ENCODE measurements around the gene BEST1. TPM values are rescaled to one million over a fixed set of nuclear protein-coding genes. Genes with fewer than 3 reads are reported as not detected.
A peak's percentile ranks its signal among the peaks of the same experiment; 100 is the strongest.
"Not testable (repeated sequence)": the region's sequence is repeated elsewhere in the genome, so short reads cannot be mapped to it uniquely, and the experiment has no call there.

Gene BEST1
- total RNA-seq, 3 donors from 2014 or later: not detected

- no peak overlapping the region for H3K4me3 Mint-ChIP-seq
- ATAC-seq (no peak), DNase-seq (no peak)
- no peaks in the 10 kb centered on the region for H3K36me3 Mint-ChIP-seq (ENCODE audit: insufficient read depth)
- H3K9me3 Mint-ChIP-seq: no peaks in the 10 kb centered on the region
- H3K4me1 Mint-ChIP-seq (ENCODE audit: low read depth): peaks cover 3% of the 10 kb centered on the region
- H3K27me3 Mint-ChIP-seq (ENCODE audit: low read depth): peaks cover 9% of the 10 kb centered on the region
Observed at GRCh38 chr11:61949169-61950034, 749 bp upstream of the BEST1 start.

- ATAC-seq (no peak), DNase-seq (no peak)
- Mint-ChIP-seq H3K27me3 (ENCODE audit: low read depth) (peaks cover 25% of the 10 kb centered on the region), H3K4me1 (ENCODE audit: low read depth) (peaks cover 5% of the 10 kb centered on the region), H3K36me3 (ENCODE audit: insufficient read depth) (no peaks in the 10 kb centered on the region), H3K9me3 (no peaks in the 10 kb centered on the region), H3K4me3 (no peak overlapping the region)
Observed at GRCh38 chr11:61951484-61952135, 1.5 kb downstream of the BEST1 start.

- peaks cover 25% of the 10 kb centered on the region for H3K27me3 Mint-ChIP-seq (ENCODE audit: low read depth)
- H3K4me1 Mint-ChIP-seq (ENCODE audit: low read depth): peaks cover 2% of the 10 kb centered on the region
- H3K4me3 Mint-ChIP-seq: no peak overlapping the region
- DNase-seq: no peak
- H3K36me3 Mint-ChIP-seq (ENCODE audit: insufficient read depth): no peaks in the 10 kb centered on the region
- no peaks in the 10 kb centered on the region for H3K9me3 Mint-ChIP-seq
- ATAC-seq: no peak
Observed at GRCh38 chr11:61952882-61953281, 2.7 kb downstream of the BEST1 start.

- H3K27me3 Mint-ChIP-seq (ENCODE audit: low read depth): peaks cover 25% of the 10 kb centered on the region
- H3K9me3 Mint-ChIP-seq; DNase-seq; H3K36me3 Mint-ChIP-seq (ENCODE audit: insufficient read depth); H3K4me1 Mint-ChIP-seq (ENCODE audit: low read depth); H3K4me3 Mint-ChIP-seq; ATAC-seq: not testable (repeated sequence)
Observed at GRCh38 chr11:61953632-61954031, 3.5 kb downstream of the BEST1 start.

- Mint-ChIP-seq H3K36me3 (ENCODE audit: insufficient read depth) (peaks cover 1% of the 10 kb centered on the region), H3K27me3 (ENCODE audit: low read depth) (peaks cover 25% of the 10 kb centered on the region), H3K4me1 (ENCODE audit: low read depth) (peaks cover 9% of the 10 kb centered on the region), H3K4me3 (no peak overlapping the region), H3K9me3 (no peaks in the 10 kb centered on the region)
- DNase-seq (no peak), ATAC-seq (no peak)
Observed at GRCh38 chr11:61954106-61954850, 4.1 kb downstream of the BEST1 start.

GRCh38 chr11:61954851-61955421 lies 4.8 kb downstream of the BEST1 start:
- Mint-ChIP-seq H3K27me3 (ENCODE audit: low read depth) (peaks cover 25% of the 10 kb centered on the region), H3K4me3 (no peak overlapping the region), H3K36me3 (ENCODE audit: insufficient read depth) (peaks cover 1% of the 10 kb centered on the region), H3K9me3 (no peaks in the 10 kb centered on the region), H3K4me1 (ENCODE audit: low read depth) (peaks cover 9% of the 10 kb centered on the region)
- DNase-seq (no peak), ATAC-seq (peak; percentile 16 to 24)

GRCh38 chr11:61955422-61956135 lies 5.4 kb downstream of the BEST1 start:
- Mint-ChIP-seq H3K9me3 (no peaks in the 10 kb centered on the region), H3K4me3 (no peak overlapping the region), H3K27me3 (ENCODE audit: low read depth) (peaks cover 25% of the 10 kb centered on the region), H3K4me1 (ENCODE audit: low read depth) (peaks cover 9% of the 10 kb centered on the region), H3K36me3 (ENCODE audit: insufficient read depth) (peaks cover 1% of the 10 kb centered on the region)
- ATAC-seq (peak; percentile 63 to 70), DNase-seq (peak; percentile 18)

- Mint-ChIP-seq H3K4me3 (no peak overlapping the region), H3K36me3 (ENCODE audit: insufficient read depth) (peaks cover 1% of the 10 kb centered on the region), H3K27me3 (ENCODE audit: low read depth) (peaks cover 25% of the 10 kb centered on the region), H3K9me3 (no peaks in the 10 kb centered on the region), H3K4me1 (ENCODE audit: low read depth) (peaks cover 9% of the 10 kb centered on the region)
- no peak for ATAC-seq
- no peak for DNase-seq
Observed at GRCh38 chr11:61956191-61957020, 6.3 kb downstream of the BEST1 start.

GRCh38 chr11:61957021-61957770 lies 7.0 kb downstream of the BEST1 start:
- H3K4me3 Mint-ChIP-seq: no peak overlapping the region
- peaks cover 3% of the 10 kb centered on the region for H3K36me3 Mint-ChIP-seq (ENCODE audit: insufficient read depth)
- peaks cover 23% of the 10 kb centered on the region for H3K27me3 Mint-ChIP-seq (ENCODE audit: low read depth)
- no peaks in the 10 kb centered on the region for H3K9me3 Mint-ChIP-seq
- peaks cover 13% of the 10 kb centered on the region for H3K4me1 Mint-ChIP-seq (ENCODE audit: low read depth)
- no peak for DNase-seq
- ATAC-seq: no peak

- no peak for ATAC-seq
- Mint-ChIP-seq H3K4me1 (ENCODE audit: low read depth) (peaks cover 26% of the 10 kb centered on the region), H3K4me3 (no peak overlapping the region), H3K9me3 (no peaks in the 10 kb centered on the region), H3K36me3 (ENCODE audit: insufficient read depth) (peaks cover 9% of the 10 kb centered on the region), H3K27me3 (ENCODE audit: low read depth) (peaks cover 23% of the 10 kb centered on the region)
- no peak for DNase-seq
Observed at GRCh38 chr11:61958590-61958989, 8.4 kb downstream of the BEST1 start.

- DNase-seq (no peak), ATAC-seq (no peak)
- no peak overlapping the region for H3K4me3 Mint-ChIP-seq
Observed at GRCh38 chr11:61959114-61959513, 9.0 kb downstream of the BEST1 start.

GRCh38 chr11:61959678-61960077 lies 9.5 kb downstream of the BEST1 start:
- DNase-seq: no peak
- H3K4me1 Mint-ChIP-seq (ENCODE audit: low read depth): peaks cover 37% of the 10 kb centered on the region
- no peaks in the 10 kb centered on the region for H3K9me3 Mint-ChIP-seq
- H3K4me3 Mint-ChIP-seq: no peak overlapping the region
- peaks cover 18% of the 10 kb centered on the region for H3K36me3 Mint-ChIP-seq (ENCODE audit: insufficient read depth)
- H3K27me3 Mint-ChIP-seq (ENCODE audit: low read depth): peaks cover 12% of the 10 kb centered on the region
- no peak for ATAC-seq

More at GRCh38 chr11:61959114-61959513, 9.0 kb downstream of the BEST1 start:
- peaks cover 31% of the 10 kb centered on the region for H3K4me1 Mint-ChIP-seq (ENCODE audit: low read depth)
- peaks cover 18% of the 10 kb centered on the region for H3K27me3 Mint-ChIP-seq (ENCODE audit: low read depth)
- H3K36me3 Mint-ChIP-seq (ENCODE audit: insufficient read depth): peaks cover 14% of the 10 kb centered on the region
- H3K9me3 Mint-ChIP-seq: no peaks in the 10 kb centered on the region

Data from activated T-cell treated with anti-CD3 and anti-CD28 coated beads, Interleukin-2, amount 50 U/mL, for 4 hours (primary cell).